IPS DF 4.7 (cell line): Measurements from ENCODE around the gene DHRSX.
"Not testable (repeated sequence)": the region's sequence is repeated elsewhere in the genome, so short reads cannot be mapped to it uniquely, and the experiment has no call there.

Experiments used
- DNase-seq: peaks from one replicate; pipeline ENCODE4 v3.0.0-alpha.2; 2013; ENCODE audit warnings: low spot score; ENCODE audit errors: extremely low read depth

DHRSX gene

GRCh38 chrX:2498781-2499302 is 1.9 kb downstream of the DHRSX start:
- no peak for DNase-seq

- DNase-seq, result no peak
These were observed 2.6 kb downstream of the DHRSX start for GRCh38 chrX:2497961-2498780.

GRCh38 chrX:2495595-2495994 is 5.2 kb downstream of the DHRSX start:
- DNase-seq, result no peak

GRCh38 chrX:2492531-2493218 is 8.1 kb downstream of the DHRSX start:
- no peak for DNase-seq

GRCh38 chrX:2490634-2491033 is 10.1 kb downstream of the DHRSX start:
- DNase-seq, result no peak

GRCh38 chrX:2489446-2490445 is 11.0 kb downstream of the DHRSX start:
- no peak for DNase-seq

- DNase-seq, result no peak
These were observed 12.0 kb downstream of the DHRSX start for GRCh38 chrX:2488621-2489285.

GRCh38 chrX:2487366-2487765 is 13.4 kb downstream of the DHRSX start:
- DNase-seq, result no peak

GRCh38 chrX:2486476-2487133 is 14.2 kb downstream of the DHRSX start:
- DNase-seq, result no peak

- DNase-seq, result no peak
These were observed 14.9 kb downstream of the DHRSX start for GRCh38 chrX:2485789-2486345.

GRCh38 chrX:2484721-2485648 is 15.8 kb downstream of the DHRSX start:
- DNase-seq, result no peak

GRCh38 chrX:2484256-2484655 is 16.5 kb downstream of the DHRSX start:
- no peak for DNase-seq

- DNase-seq, result no peak
These were observed 17.2 kb downstream of the DHRSX start for GRCh38 chrX:2483398-2484060.

GRCh38 chrX:2481597-2481996 is 19.2 kb downstream of the DHRSX start:
- not testable (repeated sequence) for DNase-seq

- not testable (repeated sequence) for DNase-seq
These were observed 20.8 kb downstream of the DHRSX start for GRCh38 chrX:2479982-2480381.

GRCh38 chrX:2479420-2479780 is 21.4 kb downstream of the DHRSX start:
- no peak for DNase-seq

GRCh38 chrX:2478546-2479419 is 22.0 kb downstream of the DHRSX start:
- no peak for DNase-seq
